ENCODE data around the gene TICAM1. TPM values are rescaled to one million over a fixed set of nuclear protein-coding genes. Genes with fewer than 3 reads are reported as not detected.
"Not testable (repeated sequence)": the region's sequence is repeated elsewhere in the genome, so short reads cannot be mapped to it uniquely, and the experiment has no call there.

Gene TICAM1
- total RNA-seq, 6 experiments from 2014 or later, result 16.4 to 21.6 (median 18.4) TPM

GRCh38 chr19:4851551-4852290, 20.2 kb upstream of the TICAM1 start:
- TF ChIP-seq CTCF (IDR thresholded peaks at IDR 0.05), result peak; percentile 90
- H3K4me3 Mint-ChIP-seq, result no peak overlapping the region
- peaks cover 15% of the 10 kb centered on the region; the same call in 1 of the 2 replicates for H3K36me3 Mint-ChIP-seq (ENCODE audit: low read depth)
- no peaks in the 10 kb centered on the region for H3K4me1 Mint-ChIP-seq (ENCODE audit: low read depth)
- H3K27me3 Mint-ChIP-seq (ENCODE audit: insufficient read depth), result no peaks in the 10 kb centered on the region; the same call in 1 of the 2 replicates
- peak; percentile 34 for DNase-seq
- peak overlapping the region; percentile 32; the same call in 1 of the 2 replicates for H3K27ac Mint-ChIP-seq
- H3K9me3 Mint-ChIP-seq, result no peaks in the 10 kb centered on the region

GRCh38 chr19:4849019-4849418, 17.5 kb upstream of the TICAM1 start:
- H3K27ac Mint-ChIP-seq, result no peak overlapping the region
- H3K9me3 Mint-ChIP-seq, result no peaks in the 10 kb centered on the region
- no peaks in the 10 kb centered on the region for H3K4me1 Mint-ChIP-seq (ENCODE audit: low read depth)
- no peak for DNase-seq
- TF ChIP-seq CTCF (IDR thresholded peaks at IDR 0.05), result no peak
- no peaks in the 10 kb centered on the region; the same call in none of the 2 replicates for H3K27me3 Mint-ChIP-seq (ENCODE audit: insufficient read depth)
- H3K4me3 Mint-ChIP-seq, result no peak overlapping the region
- H3K36me3 Mint-ChIP-seq (ENCODE audit: low read depth), result peaks cover 18% of the 10 kb centered on the region; the same call in 1 of the 2 replicates

GRCh38 chr19:4847190-4847973, 15.9 kb upstream of the TICAM1 start:
- Mint-ChIP-seq H3K4me1 (ENCODE audit: low read depth) (no peaks in the 10 kb centered on the region), H3K4me3 (no peak overlapping the region), H3K27ac (no peak overlapping the region), H3K9me3 (no peaks in the 10 kb centered on the region), H3K36me3 (ENCODE audit: low read depth) (peaks cover 29% of the 10 kb centered on the region; the same call in 1 of the 2 replicates), H3K27me3 (ENCODE audit: insufficient read depth) (peaks cover 3% of the 10 kb centered on the region)
- DNase-seq, result no peak
- TF ChIP-seq CTCF (IDR thresholded peaks at IDR 0.05), result no peak

- H3K9me3 Mint-ChIP-seq; H3K4me3 Mint-ChIP-seq; DNase-seq; H3K27me3 Mint-ChIP-seq (ENCODE audit: insufficient read depth); H3K4me1 Mint-ChIP-seq (ENCODE audit: low read depth); H3K27ac Mint-ChIP-seq: not testable (repeated sequence)
- H3K36me3 Mint-ChIP-seq (ENCODE audit: low read depth), result peaks cover 34% of the 10 kb centered on the region
These were observed 14.5 kb upstream of the TICAM1 start for GRCh38 chr19:4845975-4846374.

- no peak for TF ChIP-seq CTCF (IDR thresholded peaks at IDR 0.05)
- Mint-ChIP-seq H3K4me1 (ENCODE audit: low read depth) (peaks cover 10% of the 10 kb centered on the region), H3K27me3 (ENCODE audit: insufficient read depth) (peaks cover 7% of the 10 kb centered on the region), H3K27ac (no peak overlapping the region; the same call in 1 of the 2 replicates), H3K4me3 (no peak overlapping the region), H3K36me3 (ENCODE audit: low read depth) (peaks cover 42% of the 10 kb centered on the region), H3K9me3 (no peaks in the 10 kb centered on the region)
- no peak for DNase-seq
These were observed 13.1 kb upstream of the TICAM1 start for GRCh38 chr19:4844348-4845179.
